Esophagus squamous epithelium (tissue), 5 donors: Measurements from ENCODE around the gene EIF3I. TPM values are rescaled to one million over a fixed set of nuclear protein-coding genes. Genes with fewer than 3 reads are reported as not detected.

ENCODE experiments used
- DNase-seq: peaks from one replicate; lab custom pipeline; 2025; lab: John Stamatoyannopoulos, UW
- H3K27ac ChIP-seq, 4 donors: fragments of 200-600 bp; sonication (generic); one replicate each; pipeline ENCODE4 v1.5.1; 2016 to 2019; ENCODE audit warnings: mild to moderate bottlenecking in 1 of 4
- H3K27me3 ChIP-seq, 4 donors: fragments of 200-600 bp; sonication (generic); 1 replicate in 3 of 4; 2 replicates in 1 of 4; pipeline versions ENCODE4 v1.5.1 to v1.6.0; 2017 to 2021; ENCODE audit warnings: antibody characterized with exemption in 1 of 4
- H3K36me3 ChIP-seq, 3 donors: fragments of 200-600 bp; sonication (generic); one replicate each; pipeline ENCODE4 v1.5.1; 2016 to 2019
- H3K4me1 ChIP-seq, 3 donors: fragments of 200-600 bp; sonication (generic); one replicate each; pipeline ENCODE4 v1.5.1; 2017 to 2019
- H3K4me3 ChIP-seq, 4 donors: fragments of 200-600 bp; sonication (generic); 1 replicate in 3 of 4; 2 replicates in 1 of 4; pipeline ENCODE4 v1.5.1; 2016 to 2019; ENCODE audit warnings: mild to moderate bottlenecking in 2 of 4, moderate library complexity in 1 of 4
- H3K9me3 ChIP-seq, 3 donors: fragments of 200-600 bp; sonication (generic); one replicate each; pipeline ENCODE4 v1.5.1; 2016 to 2019
- POLR2A ChIP-seq, 4 donors: fragments of 450-650 bp; IDR thresholded peaks; one replicate each; pipeline ENCODE4 v1.6.1; 2017; ENCODE audit warnings: antibody characterized with exemption in 4 of 4, mild to moderate bottlenecking in 4 of 4, moderate library complexity in 3 of 4
- WGBS, 2 donors: methylation state at CpG; one replicate each; pipeline ENCODE4 v1.1.5; 2018; 5-methylcytosine and 5-hydroxymethylcytosine counted together
- intact Hi-C: fragments of 100-400 bp; cut with DNase I; formaldehyde crosslinking; loops from one replicate; pipeline ENCODE4 v1.15.0; 2022
- total RNA-seq, 4 donors: library from RNA; depleted of rRNA; stranded (reverse); fragments of >200 nt; gene quantifications; one replicate each; pipeline ENCODE4 v1.1.0, GENCODE V29; 2016
- TF ChIP-seq, protein P1 (sequence below), 6 experiments: fragments of 450-650 bp in 4 of 6; fragments of 200-600 bp in 2 of 6; sonication (generic) in 2 of 6; IDR thresholded peaks; one replicate each; pipeline ENCODE4 v1.5.1; 2016 to 2019; ENCODE audit warnings: antibody characterized with exemption in 6 of 6, mild to moderate bottlenecking in 4 of 6, moderate library complexity in 4 of 6
- donor health status: DM: yes; HTN: yes; CAD: no.

The EIF3I gene
- total RNA-seq, 4 donors from 2014 or later: 143 to 220 (median 202) TPM

- no peak for DNase-seq
These were observed 13.7 kb upstream of the EIF3I start for GRCh38 chr1:32208469-32208868.

GRCh38 chr1:32208891-32209328, 13.3 kb upstream of the EIF3I start, which contains the start of gene DCDC2B:
DCDC2B (plus strand) TSS chr1:32209089; CDS start chr1:32209094, 5 bp downstream.
- no peak for DNase-seq
- intact Hi-C loops: no loop called here
- H3K36me3 ChIP-seq: peaks cover 0 to 3% (median 0%) of the 10 kb centered on the region in 3 donors
- H3K9me3 ChIP-seq: no peaks in the 10 kb centered on the region
- H3K27me3 ChIP-seq: no peaks in the 10 kb centered on the region
- peaks cover 7 to 32% (median 14%) of the 10 kb centered on the region in 3 donors for H3K4me1 ChIP-seq
- no CpG with 5 or more reads among the region's 5 CpGs for WGBS, 2 donors
- H3K27ac ChIP-seq: no peak within 1 kb of the TSS
- no peak for TF ChIP-seq POLR2A (IDR thresholded peaks at IDR 0.05)
- TF ChIP-seq, protein P1, sequence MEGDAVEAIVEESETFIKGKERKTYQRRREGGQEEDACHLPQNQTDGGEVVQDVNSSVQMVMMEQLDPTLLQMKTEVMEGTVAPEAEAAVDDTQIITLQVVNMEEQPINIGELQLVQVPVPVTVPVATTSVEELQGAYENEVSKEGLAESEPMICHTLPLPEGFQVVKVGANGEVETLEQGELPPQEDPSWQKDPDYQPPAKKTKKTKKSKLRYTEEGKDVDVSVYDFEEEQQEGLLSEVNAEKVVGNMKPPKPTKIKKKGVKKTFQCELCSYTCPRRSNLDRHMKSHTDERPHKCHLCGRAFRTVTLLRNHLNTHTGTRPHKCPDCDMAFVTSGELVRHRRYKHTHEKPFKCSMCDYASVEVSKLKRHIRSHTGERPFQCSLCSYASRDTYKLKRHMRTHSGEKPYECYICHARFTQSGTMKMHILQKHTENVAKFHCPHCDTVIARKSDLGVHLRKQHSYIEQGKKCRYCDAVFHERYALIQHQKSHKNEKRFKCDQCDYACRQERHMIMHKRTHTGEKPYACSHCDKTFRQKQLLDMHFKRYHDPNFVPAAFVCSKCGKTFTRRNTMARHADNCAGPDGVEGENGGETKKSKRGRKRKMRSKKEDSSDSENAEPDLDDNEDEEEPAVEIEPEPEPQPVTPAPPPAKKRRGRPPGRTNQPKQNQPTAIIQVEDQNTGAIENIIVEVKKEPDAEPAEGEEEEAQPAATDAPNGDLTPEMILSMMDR (IDR thresholded peaks at IDR 0.05): no peak
- H3K4me3 ChIP-seq: no peak within 1 kb of the TSS

More at GRCh38 chr1:32208469-32208868, 13.7 kb upstream of the EIF3I start:
- WGBS, 2 donors: 76 to 84% methylated on average over 5 to 6 of the region's 6 CpGs
- Histone ChIP-seq H3K4me1 (peaks cover 7 to 32% (median 14%) of the 10 kb centered on the region in 3 donors), H3K27ac (no peak overlapping the region), H3K36me3 (no peaks in the 10 kb centered on the region), H3K9me3 (no peaks in the 10 kb centered on the region), H3K4me3 (no peak overlapping the region), H3K27me3 (no peaks in the 10 kb centered on the region)
- intact Hi-C loops: no loop called here
- TF ChIP-seq, protein P1 (IDR thresholded peaks at IDR 0.05): no peak
- no peak for TF ChIP-seq POLR2A (IDR thresholded peaks at IDR 0.05)

- no peak for TF ChIP-seq POLR2A (IDR thresholded peaks at IDR 0.05)
- TF ChIP-seq, protein P1 (IDR thresholded peaks at IDR 0.05): peak; percentile 29 to 81 (median 68)
- intact Hi-C loops: no loop called here
- Histone ChIP-seq H3K4me3 (no peak overlapping the region), H3K4me1 (peaks cover 2 to 24% (median 6%) of the 10 kb centered on the region in 3 donors), H3K36me3 (peaks cover 8 to 67% (median 13%) of the 10 kb centered on the region in 3 donors), H3K27ac (peak overlapping the region; percentile 23 to 61 (median 42)), H3K9me3 (no peaks in the 10 kb centered on the region), H3K27me3 (no peaks in the 10 kb centered on the region)
- 63 to 93% methylated on average over 5 to 7 of the region's 10 CpGs for WGBS, 2 donors
- no peak for DNase-seq
These were observed 6.4 kb upstream of the EIF3I start for GRCh38 chr1:32215629-32216480.

GRCh38 chr1:32216566-32216965, 5.6 kb upstream of the EIF3I start:
- TF ChIP-seq, protein P1 (IDR thresholded peaks at IDR 0.05): no peak
- no peak for TF ChIP-seq POLR2A (IDR thresholded peaks at IDR 0.05)
- DNase-seq: no peak
- H3K36me3 ChIP-seq: peaks cover 8 to 67% (median 13%) of the 10 kb centered on the region in 3 donors
- no peaks in the 10 kb centered on the region for H3K9me3 ChIP-seq
- 74 to 89% methylated on average over 3 to 5 of the region's 5 CpGs for WGBS, 2 donors
- H3K27ac ChIP-seq: peak overlapping the region in 2 of 4 donors; percentile 2 to 61
- intact Hi-C loops: no loop called here
- no peak overlapping the region for H3K4me3 ChIP-seq
- H3K4me1 ChIP-seq: peaks cover 10 to 31% (median 13%) of the 10 kb centered on the region in 3 donors
- H3K27me3 ChIP-seq: no peaks in the 10 kb centered on the region

- no peaks in the 10 kb centered on the region for H3K9me3 ChIP-seq
- TF ChIP-seq POLR2A (IDR thresholded peaks at IDR 0.05): no peak
- TF ChIP-seq, protein P1 (IDR thresholded peaks at IDR 0.05): no peak
- peaks cover 22 to 48% (median 25%) of the 10 kb centered on the region in 3 donors for H3K4me1 ChIP-seq
- H3K27ac ChIP-seq: no peak overlapping the region
- intact Hi-C loops: no loop called here
- no peaks in the 10 kb centered on the region for H3K27me3 ChIP-seq
- H3K36me3 ChIP-seq: peaks cover 8 to 68% (median 13%) of the 10 kb centered on the region in 3 donors
- no peak overlapping the region for H3K4me3 ChIP-seq
- 88 to 89% methylated on average over 7 of the region's 7 CpGs for WGBS, 2 donors
- DNase-seq: no peak
These were observed 3.2 kb upstream of the EIF3I start for GRCh38 chr1:32219022-32219421.
